ENCODE measurements around the gene ERC1.
"Not testable (repeated sequence)": the region's sequence is repeated elsewhere in the genome, so short reads cannot be mapped to it uniquely, and the experiment has no call there.

The ERC1 gene

DNA sequence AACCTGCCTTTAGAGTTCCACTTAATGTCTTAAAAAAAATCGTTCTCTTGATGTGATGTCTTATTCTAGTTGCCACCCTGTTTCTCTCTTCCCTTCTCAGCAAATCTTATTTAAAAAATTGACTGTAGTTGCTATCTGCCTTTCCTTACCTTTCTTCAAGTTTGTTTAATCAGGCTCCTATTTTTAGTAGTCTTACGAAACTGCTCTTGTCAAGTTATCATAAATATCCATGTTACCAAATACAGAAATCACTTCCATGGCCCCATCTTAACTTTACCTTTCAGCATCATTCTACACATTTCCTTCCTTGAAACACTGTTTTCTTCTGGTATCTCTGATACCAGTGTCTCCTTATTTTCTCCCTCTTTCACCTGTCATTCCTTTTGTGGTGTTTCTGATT is 227.3 kb downstream of the ERC1 start:
- DNase-seq (ENCODE audit: low read depth, low spot score): no peak

DNA sequence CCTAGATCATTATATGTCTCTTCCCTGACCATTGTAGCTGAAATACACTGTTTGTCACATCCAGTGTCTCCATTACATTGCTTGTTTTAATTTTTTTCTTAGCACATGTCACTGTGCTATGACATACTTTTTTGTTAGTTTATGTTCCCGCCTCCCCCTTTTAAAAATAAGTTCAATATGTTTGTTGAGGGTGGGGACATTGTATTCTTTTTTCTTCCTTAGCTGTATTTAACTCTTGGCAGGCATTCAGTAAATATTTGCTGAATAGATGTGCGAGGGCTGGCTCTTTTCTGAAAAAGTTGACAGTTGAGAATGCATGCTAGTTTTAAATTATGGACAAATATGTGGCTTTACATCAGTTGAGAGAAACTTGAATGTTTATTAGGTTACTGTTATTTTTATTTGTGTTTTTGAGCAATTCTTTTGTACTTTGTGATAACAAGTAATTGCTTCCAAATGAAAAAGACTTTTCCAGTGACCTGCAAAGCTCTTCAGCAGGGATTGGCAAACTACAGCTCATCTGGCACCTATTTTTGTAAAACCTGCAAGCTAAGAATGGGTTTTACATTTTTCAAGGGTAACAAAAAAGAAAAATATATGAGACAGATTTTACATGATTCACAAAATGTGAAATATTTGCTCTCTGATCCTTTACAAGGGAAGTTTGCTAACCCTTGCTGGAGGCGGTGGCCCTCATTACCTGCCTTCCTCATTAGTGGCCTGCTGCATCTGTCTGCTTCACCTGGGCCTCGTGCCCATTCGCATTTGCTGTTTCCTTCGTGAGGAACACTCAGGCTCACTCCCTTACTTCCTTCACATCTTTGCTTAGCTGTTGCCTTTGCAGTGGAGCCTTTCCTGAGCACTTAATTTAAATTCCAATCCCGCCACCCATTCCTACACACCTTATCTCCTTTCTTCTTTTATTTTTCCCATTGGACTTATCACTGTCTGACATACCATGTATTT is 229.4 kb downstream of the ERC1 start:
- DNase-seq (ENCODE audit: low read depth, low spot score): no peak

DNA sequence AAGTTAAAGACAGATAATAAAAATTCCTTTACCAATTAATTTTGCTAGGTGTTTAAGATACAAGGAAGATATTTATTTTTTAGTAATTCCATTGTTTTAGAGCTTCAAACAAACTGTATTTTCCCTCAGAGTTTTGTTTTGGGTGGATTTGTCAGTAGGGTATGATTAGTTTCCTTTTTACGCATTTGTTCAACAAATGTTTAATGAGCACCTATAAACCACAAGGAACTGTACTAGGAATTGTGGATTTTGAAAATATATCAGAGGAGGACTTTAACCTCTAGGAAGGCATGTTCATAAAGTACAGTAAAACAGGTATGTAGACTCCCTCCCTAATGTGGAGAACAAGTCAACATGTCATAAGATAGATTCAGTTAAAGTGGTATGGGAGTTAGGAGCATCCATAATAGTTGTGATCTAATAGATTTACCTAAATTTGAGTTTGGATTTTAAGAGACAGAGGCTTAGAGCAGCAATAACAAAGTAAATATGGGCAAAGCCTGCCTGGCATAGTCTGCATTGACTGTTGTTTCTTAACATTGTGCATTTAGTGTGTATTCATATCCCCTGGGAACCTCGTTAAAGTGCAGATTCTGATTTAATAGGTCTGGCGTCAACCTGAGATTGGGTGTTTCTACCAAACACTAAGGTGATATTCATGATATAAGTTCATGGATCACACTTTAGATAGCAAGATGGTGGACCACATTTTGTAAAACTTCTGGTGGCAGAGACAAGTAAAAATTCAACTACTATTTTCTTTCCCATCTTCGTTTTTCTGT is 232.0 kb downstream of the ERC1 start:
- DNase-seq (ENCODE audit: low read depth, low spot score): no peak

DNA sequence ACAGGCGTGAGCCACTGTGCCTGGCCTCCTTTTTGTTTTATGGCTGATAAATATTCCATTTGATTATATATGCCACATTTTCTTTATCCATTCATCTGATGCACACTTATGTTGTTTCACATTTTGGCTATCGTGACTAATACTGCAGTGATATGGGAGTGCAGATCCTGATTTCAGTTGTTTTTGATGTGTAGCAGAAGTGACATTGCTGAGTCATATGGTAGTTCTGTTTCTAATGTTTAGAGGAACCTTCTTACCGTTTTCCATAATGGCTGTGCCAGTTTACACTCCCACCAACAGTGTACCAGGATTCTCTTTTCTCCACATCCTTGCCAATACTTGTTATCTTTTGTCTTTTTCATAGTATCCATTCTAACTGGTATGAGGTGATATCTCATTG is 235.9 kb downstream of the ERC1 start:
- DNase-seq (ENCODE audit: low read depth, low spot score): no peak

DNA sequence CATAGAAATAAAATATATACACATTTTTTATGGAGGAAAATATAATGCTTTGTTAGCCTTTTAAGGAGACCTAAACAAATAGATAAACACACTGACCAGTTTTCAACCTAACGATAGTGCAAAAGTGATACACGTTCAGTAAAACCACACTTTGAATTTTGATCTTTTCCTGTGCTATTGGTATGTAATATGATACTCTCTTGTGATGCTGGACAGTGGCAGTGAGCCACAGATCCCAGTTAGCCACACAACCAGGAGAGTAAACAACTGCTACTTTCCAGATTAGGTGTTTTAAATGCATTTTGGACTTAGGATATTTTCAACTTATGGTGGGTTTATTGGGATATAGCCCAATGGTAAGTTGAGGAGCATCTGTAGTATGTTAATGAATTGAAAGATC is 243.1 kb downstream of the ERC1 start:
- DNase-seq (ENCODE audit: low read depth, low spot score): no peak

DNA sequence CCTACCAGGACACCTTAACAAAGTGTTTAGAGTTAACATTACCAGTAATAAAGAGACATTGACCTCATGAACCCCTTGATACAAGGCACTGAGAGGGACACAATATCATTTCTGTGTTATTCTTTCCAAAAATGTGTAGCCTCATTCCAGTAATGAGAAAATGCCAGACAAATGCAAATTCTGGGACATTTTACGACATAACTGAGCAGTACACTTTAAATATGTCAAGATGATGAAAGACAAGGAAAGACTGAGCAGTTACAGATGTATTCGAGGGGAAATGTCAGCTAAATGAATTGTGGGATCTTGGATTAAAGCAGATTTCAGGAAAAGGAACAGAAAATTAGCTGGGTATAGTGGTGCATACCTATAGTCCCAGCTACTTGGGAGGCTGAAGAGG is 255.6 kb downstream of the ERC1 start:
- no peak for DNase-seq (ENCODE audit: low read depth, low spot score)

DNA sequence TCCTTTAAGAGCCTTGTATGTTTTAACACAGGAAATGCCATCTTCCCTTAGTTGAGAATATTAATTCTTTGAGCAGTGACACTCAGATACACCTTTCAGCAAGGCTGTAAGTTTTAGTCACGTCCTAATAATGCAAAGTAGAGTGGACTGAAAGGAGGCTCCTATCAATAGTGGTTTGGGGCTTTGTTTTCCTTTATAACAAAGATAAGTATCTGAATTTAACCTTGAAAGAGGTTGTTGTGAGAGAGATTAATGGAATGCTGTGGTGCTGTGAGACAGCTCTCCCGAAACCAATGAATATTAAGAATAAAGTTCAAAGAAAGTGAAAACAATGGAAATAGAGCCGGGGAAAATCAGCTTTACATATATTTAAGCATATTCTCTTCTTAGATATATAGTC is 259.6 kb downstream of the ERC1 start:
- DNase-seq (ENCODE audit: low read depth, low spot score): no peak

DNA sequence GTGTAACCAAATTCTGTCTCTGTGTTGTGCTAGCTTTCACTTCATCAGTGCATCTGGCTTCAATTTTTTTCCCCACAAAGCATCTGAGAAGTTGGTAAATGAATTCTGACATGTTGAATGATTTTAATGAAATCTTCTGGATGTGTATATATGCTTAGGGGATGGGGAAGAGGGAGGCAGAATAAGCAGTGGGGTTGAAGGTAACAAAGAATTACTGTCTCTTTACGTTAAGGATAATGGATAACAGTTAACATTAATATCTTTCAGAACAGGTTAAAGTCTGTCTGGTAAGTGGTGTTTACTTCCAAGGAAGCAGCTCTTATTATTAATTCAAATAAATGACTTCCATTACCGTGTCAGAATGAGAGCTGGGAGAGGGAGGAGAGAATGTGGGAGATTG is 261.7 kb downstream of the ERC1 start:
- DNase-seq (ENCODE audit: low read depth, low spot score): no peak

DNA sequence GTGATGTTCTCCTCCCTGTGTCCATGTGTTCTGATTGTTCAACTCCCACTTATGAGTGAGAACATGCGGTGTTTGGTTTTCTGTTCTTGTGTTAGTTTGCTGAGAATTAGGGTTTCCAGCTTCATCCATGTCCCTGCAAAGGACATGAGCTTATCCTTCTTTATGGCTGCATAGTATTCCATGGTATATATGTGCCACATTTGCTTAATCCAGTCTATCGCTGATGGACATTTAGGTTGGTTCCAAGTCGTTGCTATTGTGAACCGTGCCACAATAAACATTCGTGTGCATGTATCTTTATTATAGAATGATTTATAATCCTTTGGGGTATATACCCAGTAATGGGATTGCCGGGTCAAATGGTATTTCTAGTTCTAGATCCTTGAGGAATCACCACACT is 264.1 kb downstream of the ERC1 start:
- not testable (repeated sequence) for DNase-seq (ENCODE audit: low read depth, low spot score)

DNA sequence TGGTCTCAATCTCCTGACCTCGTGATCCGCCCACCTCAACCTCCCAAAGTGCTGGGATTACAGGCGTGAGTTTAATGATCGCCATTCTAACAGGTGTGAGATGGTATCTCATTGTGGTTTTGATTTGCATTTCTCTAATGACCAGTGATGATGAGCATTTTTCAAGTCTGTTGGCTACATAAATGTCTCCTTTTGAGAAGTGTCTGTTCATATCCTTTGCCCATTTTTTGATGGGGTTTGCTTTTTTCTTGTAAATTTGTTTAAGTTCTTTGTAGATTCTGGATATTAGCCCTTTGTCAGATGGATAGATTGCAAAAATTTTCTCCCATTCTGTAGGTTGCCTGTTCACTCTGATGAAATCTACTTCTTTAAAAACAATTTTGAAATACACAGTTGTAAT is 264.8 kb downstream of the ERC1 start:
- DNase-seq (ENCODE audit: low read depth, low spot score): not testable (repeated sequence)

DNA sequence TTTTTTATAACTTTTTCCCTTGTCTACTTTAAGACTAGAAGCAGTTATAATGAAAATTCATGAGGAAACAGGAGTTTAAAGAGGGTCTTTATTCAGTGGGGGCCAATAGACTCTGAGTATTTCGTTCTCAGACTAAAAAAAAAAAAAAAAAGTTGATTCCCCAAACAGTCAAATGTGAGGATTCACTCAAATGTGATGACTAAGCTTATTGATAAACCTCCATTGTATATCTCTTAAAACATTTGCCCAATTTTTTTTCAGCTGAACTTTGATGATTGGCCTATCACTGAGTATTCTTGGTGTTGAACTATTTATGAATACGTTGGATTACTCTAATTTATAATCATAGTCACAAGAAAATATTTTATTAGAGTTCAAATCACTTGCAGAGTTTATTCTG is 265.3 kb downstream of the ERC1 start:
- no peak for DNase-seq (ENCODE audit: low read depth, low spot score)

DNA sequence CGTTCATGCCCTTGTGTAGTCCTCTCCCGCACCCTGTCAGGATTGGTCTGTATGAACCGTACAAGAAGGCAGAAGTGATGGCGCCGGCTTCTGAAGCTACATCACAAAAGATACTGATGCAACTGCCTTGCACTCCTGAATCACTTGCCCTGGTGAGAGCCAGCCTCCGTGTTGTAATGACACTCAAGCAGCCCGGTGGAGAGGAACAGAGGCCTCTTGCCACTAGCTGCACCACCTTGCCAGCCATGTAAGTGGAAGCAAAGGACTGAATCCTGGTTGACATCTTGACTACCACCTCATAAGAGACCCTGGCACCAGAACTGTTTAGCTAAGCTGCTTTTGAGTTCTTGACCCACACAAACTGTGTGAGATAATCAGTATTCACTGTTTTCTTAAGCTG is 266.0 kb downstream of the ERC1 start:
- DNase-seq (ENCODE audit: low read depth, low spot score): no peak

DNA sequence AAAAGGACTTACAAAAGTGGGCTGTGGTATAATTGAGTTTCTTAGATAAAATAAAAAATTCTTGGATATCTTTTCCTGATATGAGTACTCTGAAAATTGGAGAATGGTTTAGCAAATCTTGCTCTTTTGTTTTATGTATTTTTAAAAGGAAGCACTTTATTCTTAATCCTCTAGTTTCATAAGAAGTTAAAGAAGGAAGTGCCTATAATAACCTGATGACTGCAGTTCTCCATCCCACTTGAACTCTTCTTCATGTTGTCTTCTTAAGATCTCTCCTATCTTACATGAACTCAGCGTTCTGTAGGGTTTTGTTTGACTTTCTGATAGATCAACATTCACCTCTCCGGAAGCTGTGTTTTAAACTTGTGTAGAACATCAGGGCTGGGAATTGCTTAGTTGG is 271.0 kb downstream of the ERC1 start:
- no peak for DNase-seq (ENCODE audit: low read depth, low spot score)

DNA sequence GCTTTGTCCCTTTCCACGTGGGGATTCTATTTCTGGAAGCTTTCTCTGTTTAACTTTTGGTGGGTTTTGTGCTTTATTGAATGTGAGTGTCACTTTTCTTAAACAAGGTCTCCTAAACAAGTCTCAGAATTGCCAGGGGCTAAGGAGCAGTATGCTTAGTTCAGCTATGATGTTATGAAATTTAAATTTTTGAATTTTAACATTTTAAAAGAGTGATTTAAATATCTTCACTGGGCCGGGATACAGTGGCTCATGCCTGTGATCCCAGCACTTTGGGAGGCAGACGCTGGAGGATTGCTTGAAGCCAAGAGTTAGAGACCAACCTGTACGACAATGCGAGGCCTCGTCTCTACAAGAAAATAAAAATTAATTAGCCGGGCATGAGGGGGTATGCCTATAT is 276.2 kb downstream of the ERC1 start:
- no peak for DNase-seq (ENCODE audit: low read depth, low spot score)

DNA sequence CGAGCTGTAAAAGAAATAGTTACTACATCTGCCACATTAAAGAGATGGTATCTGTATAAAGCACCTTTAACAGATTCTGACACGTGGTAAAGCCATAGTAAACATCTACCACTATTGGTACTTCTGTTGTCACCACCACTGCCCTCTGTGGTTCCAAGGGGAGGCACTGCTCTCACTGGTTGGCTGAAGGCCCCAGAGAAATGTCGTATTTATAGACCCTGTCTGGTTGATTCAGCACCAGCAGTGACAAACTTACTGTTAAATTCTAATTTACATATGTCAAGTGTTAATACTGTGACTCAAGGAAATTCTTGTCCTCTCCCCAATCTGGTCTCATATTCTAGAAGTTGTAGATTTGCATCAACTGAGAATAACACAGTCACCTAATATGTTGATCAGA is 281.1 kb downstream of the ERC1 start:
- no peak for DNase-seq (ENCODE audit: low read depth, low spot score)

DNA sequence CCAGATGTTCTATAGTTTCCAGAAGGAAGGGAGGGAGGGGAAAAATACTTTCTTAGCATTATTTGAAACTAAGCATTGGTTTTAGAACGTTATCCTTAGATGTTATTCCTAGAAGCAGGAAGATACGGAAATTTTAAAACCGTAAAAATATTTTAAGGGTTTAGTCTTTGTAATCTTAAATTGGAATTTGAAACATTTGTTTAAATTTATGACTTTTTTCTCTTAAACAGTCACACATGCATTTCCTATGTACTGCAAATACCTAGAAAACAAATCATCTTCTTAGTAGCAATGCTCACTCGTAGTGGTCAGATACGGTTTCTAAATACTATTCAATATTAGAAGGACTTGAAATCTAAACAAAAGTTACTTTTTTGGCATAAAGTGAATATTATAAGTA is 282.0 kb downstream of the ERC1 start:
- no peak for DNase-seq (ENCODE audit: low read depth, low spot score)

DNA sequence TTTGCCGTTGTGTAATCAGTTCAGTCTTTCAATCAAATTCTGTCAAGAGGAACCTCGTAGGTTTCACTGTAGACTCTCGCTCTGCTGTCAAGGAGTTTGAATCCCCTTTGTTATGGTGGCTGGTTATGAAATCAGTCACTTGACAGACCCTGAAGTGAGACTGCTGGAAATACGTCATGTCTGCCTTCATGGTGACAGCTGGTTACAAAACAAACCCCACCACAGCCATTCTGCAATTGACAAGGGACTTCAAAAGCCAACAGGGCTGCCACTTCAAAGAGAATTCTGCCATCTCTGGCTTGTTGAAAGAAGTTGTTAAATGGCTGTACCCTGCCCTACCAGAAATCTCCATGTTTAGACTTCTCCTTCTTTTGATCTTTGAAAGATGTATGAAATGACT is 286.9 kb downstream of the ERC1 start:
- DNase-seq (ENCODE audit: low read depth, low spot score): no peak

DNA sequence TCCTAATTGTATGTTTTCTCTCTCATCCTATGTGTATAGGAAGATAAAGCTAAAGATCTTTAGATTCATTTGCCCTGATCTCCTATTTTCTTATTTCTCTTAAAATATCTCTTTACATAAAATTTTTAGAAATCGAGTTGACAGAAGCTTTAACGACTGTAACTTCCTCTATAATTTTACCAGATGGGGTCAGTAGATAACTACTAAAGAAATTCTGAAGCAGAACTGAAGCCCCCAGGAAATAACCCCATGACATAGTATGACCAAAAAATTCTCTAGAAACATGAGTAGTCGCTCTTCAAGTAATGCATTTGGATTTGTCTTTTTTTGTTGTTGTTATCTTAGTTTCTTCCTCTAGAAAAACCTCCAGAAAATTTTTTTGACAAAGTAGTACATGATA is 288.0 kb downstream of the ERC1 start:
- no peak for DNase-seq (ENCODE audit: low read depth, low spot score)

DNA sequence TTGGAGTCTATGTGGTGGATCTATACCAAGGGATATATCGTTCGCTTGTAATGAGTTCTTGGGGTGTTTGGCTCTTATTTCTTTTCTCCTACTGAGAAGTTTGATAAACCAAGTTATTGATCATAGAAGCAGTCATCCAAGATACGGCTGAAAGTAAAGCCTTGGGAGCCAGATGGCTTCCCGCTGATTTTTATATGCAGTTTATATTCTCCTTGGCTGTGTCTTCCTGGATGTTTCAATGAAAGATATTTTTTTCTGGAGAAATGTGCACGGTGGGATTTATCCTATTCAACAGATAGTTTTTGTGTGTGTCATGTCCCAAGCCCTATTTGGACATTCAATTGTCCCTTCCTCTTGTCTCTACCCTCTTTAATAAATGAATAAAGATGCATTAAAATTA is 289.0 kb downstream of the ERC1 start:
- no peak for DNase-seq (ENCODE audit: low read depth, low spot score)

DNA sequence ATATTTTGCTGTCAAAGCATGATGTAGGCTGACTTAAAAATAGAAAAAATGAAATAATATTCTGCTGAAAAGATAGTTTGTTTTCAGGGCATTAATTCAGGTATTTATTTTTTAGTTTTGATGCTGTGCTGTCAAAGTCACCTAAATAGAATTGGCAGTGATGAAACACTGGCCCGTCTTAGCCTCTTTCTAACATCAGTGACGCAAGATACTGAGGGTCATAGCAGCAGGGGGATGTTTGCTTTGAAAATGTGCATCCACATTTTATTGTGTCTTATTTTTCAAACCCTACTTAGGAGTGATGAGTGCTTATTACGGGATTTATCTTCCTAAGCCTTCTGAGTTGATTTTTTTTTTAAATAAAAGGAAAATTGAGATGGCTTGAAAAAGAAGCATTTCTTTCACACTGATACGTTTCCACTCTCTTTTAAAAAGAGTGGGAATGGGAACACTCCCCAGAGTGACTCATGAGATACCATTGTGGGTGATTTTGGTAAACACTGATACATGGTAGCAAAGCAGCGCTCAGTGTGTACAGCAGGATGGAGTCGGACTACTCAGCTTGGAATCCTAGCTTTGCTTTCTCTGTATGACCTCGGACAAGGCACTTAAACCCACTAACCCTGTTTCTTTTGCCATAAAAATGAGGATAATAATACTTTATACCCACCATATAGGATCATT is 290.8 kb downstream of the ERC1 start:
- no peak for DNase-seq (ENCODE audit: low read depth, low spot score)

DNA sequence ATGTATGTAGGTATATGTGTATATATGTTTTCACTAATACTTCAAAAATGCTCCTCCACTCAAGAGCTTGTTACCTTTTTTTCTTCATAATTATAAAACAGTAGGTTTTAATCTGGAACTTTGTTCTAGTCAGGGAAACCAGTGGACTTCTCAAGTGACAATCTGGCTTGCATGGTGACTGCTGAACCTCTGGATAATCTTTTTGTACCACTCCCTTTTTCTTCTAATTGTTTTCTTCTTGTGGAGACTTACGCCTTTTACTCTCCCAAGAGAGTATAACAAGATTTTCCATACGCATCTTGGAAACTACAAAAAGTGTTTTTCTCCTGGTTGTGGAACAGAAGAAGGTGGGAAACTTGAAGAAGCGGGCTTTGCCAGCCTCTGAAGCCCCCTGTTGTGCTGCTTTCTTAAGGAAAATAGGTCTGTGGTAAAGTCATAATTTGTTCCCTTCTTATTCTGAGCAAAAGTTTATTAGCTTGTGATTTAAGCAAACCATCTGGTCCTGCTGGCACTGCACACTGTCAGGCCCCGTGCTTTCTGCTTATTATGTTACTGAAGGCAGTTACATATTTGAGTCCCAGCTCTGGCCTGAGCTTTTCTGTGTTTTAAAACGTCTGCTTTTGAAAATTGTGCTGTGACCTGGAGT is 291.8 kb downstream of the ERC1 start:
- DNase-seq (ENCODE audit: low read depth, low spot score): no peak

DNA sequence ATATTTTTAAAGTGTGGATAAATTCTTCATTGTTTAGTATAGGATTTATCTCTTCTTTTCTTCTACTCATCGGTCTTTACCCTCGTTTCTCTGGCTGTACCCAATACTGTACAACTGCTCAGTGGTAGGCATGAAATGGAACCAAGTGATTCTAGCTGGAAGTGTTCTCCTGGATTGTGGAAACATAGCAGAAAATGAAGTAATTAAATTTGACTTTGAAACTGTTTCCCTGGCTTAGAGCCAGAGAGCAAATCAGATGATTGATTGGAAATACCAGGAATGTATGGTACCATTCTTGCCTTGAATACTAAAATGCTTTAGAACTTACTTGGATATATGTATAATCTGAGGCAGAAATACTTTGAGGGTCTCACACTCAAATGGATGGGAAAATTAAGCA is 292.3 kb downstream of the ERC1 start:
- DNase-seq (ENCODE audit: low read depth, low spot score): no peak
